GM12878 (cell line): ENCODE measurements around the gene CES3. TPM values are rescaled to one million over a fixed set of nuclear protein-coding genes. Genes with fewer than 3 reads are reported as not detected.
A peak's percentile ranks its signal among the peaks of the same experiment; 100 is the strongest.

ENCODE experiments used
- ATAC-seq: fragments of 200-7000 bp; cut with Tn5 transposase; 3 replicates; pipeline ENCODE4 v1.9.1; 2020; ENCODE audit warnings: mild to moderate bottlenecking, moderate library complexity
- BruUV-seq: library from RNA; stranded (reverse); fragments of 400-500 nt; replicated peaks from 2 replicates; lab custom pipeline; 2021; lab: Mats Ljungman, UMichigan
- CTCF ChIA-PET: fragments of 300-600 bp; sonication (Branson Sonifier 250); formaldehyde crosslinking; extraction: SDS; loops from one replicate; lab custom pipeline; 2021; ENCODE audit warnings: inconsistent platforms; lab: Yijun Ruan, JAX
- POLR2A ChIA-PET: fragments of 350-600 bp; formaldehyde crosslinking; extraction: SDS; loops from one replicate; lab custom pipeline; 2021; ENCODE audit warnings: inconsistent platforms; lab: Charles Lee
- RAD21 ChIA-PET: fragments of 300-600 bp; sonication (Branson Sonifier 250); formaldehyde crosslinking; loops from one replicate; lab custom pipeline; 2023; ENCODE audit warnings: antibody characterized with exemption; ENCODE audit not compliant: unreplicated experiment; lab: Charles Lee
- SMC1A ChIA-PET: fragments of 300-600 bp; sonication (Branson Sonifier 250); formaldehyde crosslinking; loops from one replicate; lab custom pipeline; 2023; ENCODE audit not compliant: unreplicated experiment, uncharacterized antibody; lab: Charles Lee
- DNase-seq: peaks from one replicate; pipeline ENCODE4 v3.0.0-alpha.2; 2011; ENCODE audit warnings: low read depth, low spot score
- FAIRE-seq: peaks from 3 replicates; lab custom pipeline; 2011; peaks lifted over from hg19 to GRCh38; lab: Jason Lieb, UNC
- H2AFZ ChIP-seq: 2 replicates; pipeline ENCODE4 v1.6.0; 2011; ENCODE audit warnings: low read depth, low read length, control low read depth; ENCODE audit not compliant: control insufficient read depth
- H3K27ac ChIP-seq: 2 replicates; pipeline ENCODE4 v1.5.1; 2011; ENCODE audit warnings: control low read depth; ENCODE audit not compliant: control insufficient read depth, insufficient read depth
- H3K27me3 ChIP-seq, 2 experiments: replicated peaks in 1 of 2; 2 replicates each; pipeline versions ENCODE4 v1.6.0 to v1.6.1; 2011; ENCODE audit warnings: low read length in 1 of 2; ENCODE audit not compliant: control insufficient read depth in 2 of 2, insufficient read depth in 2 of 2
- H3K36me3 ChIP-seq, 2 experiments: 2 replicates each; pipeline ENCODE4 v1.5.1; 2011; ENCODE audit warnings: low read length in 1 of 2; ENCODE audit not compliant: control insufficient read depth in 2 of 2, insufficient read depth in 2 of 2
- H3K4me1 ChIP-seq: 2 replicates; pipeline ENCODE4 v1.6.1; 2011; ENCODE audit warnings: mild to moderate bottlenecking, low read length, moderate library complexity, mixed read lengths; ENCODE audit not compliant: control insufficient read depth, insufficient read depth
- H3K4me2 ChIP-seq: 2 replicates; pipeline ENCODE4 v1.6.0; 2011; ENCODE audit warnings: control low read depth; ENCODE audit not compliant: control insufficient read depth, insufficient read depth
- H3K4me3 ChIP-seq: fragments of 200-600 bp; sonication (generic); 2 replicates; pipeline ENCODE4 v1.5.1; 2016
- H3K79me2 ChIP-seq: 2 replicates; pipeline ENCODE4 v1.6.0; 2011; ENCODE audit warnings: low read length; ENCODE audit not compliant: control insufficient read depth, insufficient read depth
- H3K9ac ChIP-seq: 2 replicates; pipeline ENCODE4 v1.8.0; 2011; ENCODE audit warnings: low read length, control low read depth, mixed read lengths; ENCODE audit not compliant: control insufficient read depth, insufficient read depth
- H3K9me3 ChIP-seq: replicated peaks from 3 replicates; pipeline ENCODE4 v1.5.1; 2011; ENCODE audit warnings: mild to moderate bottlenecking, low read length; ENCODE audit not compliant: control insufficient read depth, insufficient read depth
- H4K20me1 ChIP-seq: 2 replicates; pipeline ENCODE4 v1.6.0; 2011; ENCODE audit not compliant: control insufficient read depth, insufficient read depth
- BCL3 ChIP-seq: IDR thresholded peaks from 2 replicates; pipeline ENCODE4 v1.6.1; 2011; ENCODE audit warnings: borderline replicate concordance, low read depth, mild to moderate bottlenecking, moderate library complexity, low read length; ENCODE audit not compliant: insufficient read depth, poor library complexity, severe bottlenecking
- CTCF ChIP-seq, 3 experiments: IDR thresholded peaks in 2 of 3; conservative IDR thresholded peaks in 1 of 3; 2 replicates each; pipeline ENCODE4 v1.5.1; 2011; ENCODE audit warnings: low read depth in 3 of 3, low read length in 3 of 3, mild to moderate bottlenecking in 3 of 3, control low read depth in 2 of 3, moderate library complexity in 2 of 3, inconsistent platforms in 1 of 3, mixed read lengths in 1 of 3; ENCODE audit not compliant: control insufficient read depth in 2 of 3, insufficient read depth in 1 of 3; ENCODE audit errors: extremely low read depth in 1 of 3
- EGR1 ChIP-seq, 2 experiments: IDR thresholded peaks; 1 replicate in 1 of 2; 2 replicates in 1 of 2; pipeline ENCODE4 v1.6.1; 2011 to 2012; ENCODE audit warnings: low read depth in 2 of 2, low read length in 2 of 2, borderline replicate concordance in 1 of 2, mild to moderate bottlenecking in 1 of 2, moderate library complexity in 1 of 2
- EP300 ChIP-seq, 2 experiments: fragments of 150-350 bp in 1 of 2; IDR thresholded peaks; 2 replicates each; pipeline ENCODE4 v1.6.1; 2011 to 2012; ENCODE audit warnings: low read depth in 2 of 2, low read length in 2 of 2, borderline replicate concordance in 1 of 2, improper control_type of control experiment in 1 of 2, inconsistent platforms in 1 of 2; ENCODE audit not compliant: control insufficient read depth in 1 of 2
- IKZF1 ChIP-seq: fragments of 450-650 bp; conservative IDR thresholded peaks from 2 replicates; pipeline ENCODE4 v1.6.1; 2017; ENCODE audit warnings: antibody characterized with exemption, mild to moderate bottlenecking
- IKZF2 ChIP-seq, 2 experiments: fragments of 450-650 bp; IDR thresholded peaks; 2 replicates each; pipeline ENCODE4 v1.6.1; 2017; ENCODE audit warnings: mild to moderate bottlenecking in 2 of 2, moderate library complexity in 2 of 2
- NKRF ChIP-seq: fragments of 450-650 bp; conservative IDR thresholded peaks from 2 replicates; pipeline ENCODE4 v1.6.1; 2017; ENCODE audit warnings: mild to moderate bottlenecking, moderate library complexity
- NR2F1 ChIP-seq: fragments of 450-650 bp; conservative IDR thresholded peaks from 2 replicates; pipeline ENCODE4 v1.6.1; 2017; ENCODE audit warnings: mild to moderate bottlenecking
- PAX5 ChIP-seq: IDR thresholded peaks from 2 replicates; pipeline ENCODE4 v1.6.1; 2011; ENCODE audit warnings: low read depth, low read length, borderline replicate concordance
- POU2F2 ChIP-seq: IDR thresholded peaks from 3 replicates; pipeline ENCODE4 v1.6.1; 2011; ENCODE audit warnings: low read depth, mild to moderate bottlenecking, low read length, borderline replicate concordance
- RUNX3 ChIP-seq: IDR thresholded peaks from 2 replicates; pipeline ENCODE4 v1.6.1; 2012; ENCODE audit warnings: low read length, inconsistent platforms
- TARDBP ChIP-seq: IDR thresholded peaks from 2 replicates; pipeline ENCODE4 v1.6.1; 2016; ENCODE audit warnings: borderline replicate concordance
- TBL1XR1 ChIP-seq: IDR thresholded peaks from 2 replicates; pipeline ENCODE4 v1.6.1; 2012; ENCODE audit warnings: low read depth, low read length, improper control_type of control experiment
- ZNF622 ChIP-seq: fragments of 450-650 bp; IDR thresholded peaks from 2 replicates; pipeline ENCODE4 v1.6.1; 2017; ENCODE audit warnings: mild to moderate bottlenecking, inconsistent platforms
- WGBS: methylation state at CpG from one replicate; pipeline ENCODE4 v1.1.6; 2016; ENCODE audit warnings: low lambda C conversion rate; ENCODE audit not compliant: insufficient replicate concordance, insufficient coverage; ENCODE audit errors: missing lambda C conversion rate; 5-methylcytosine and 5-hydroxymethylcytosine counted together
- in situ Hi-C: fragments of 300-500 bp; cut with MboI; formaldehyde crosslinking; loops from 9 replicates; pipeline ENCODE4 v1.14.3; 2018; ENCODE audit warnings: mixed read lengths
- intact Hi-C: fragments of 100-400 bp; cut with micrococcal nuclease; formaldehyde crosslinking; loops from one replicate; pipeline ENCODE4 v1.14.2; 2022; ENCODE audit not compliant: unreplicated experiment
- polyA plus RNA-seq, 11 experiments: library from polyadenylated mRNA; depleted of rRNA in 4 of 11; unstranded in 6 of 11; stranded (reverse) in 5 of 11; fragments of >200 nt; fragmentation: Nextera tagmentation in 4 of 11; fragmentation: Illumina TruSeq in 1 of 11; extraction: Ambion mirVana in 4 of 11; extraction: Trizol in 1 of 11; gene quantifications; 1 replicate in 1 of 11; 2 replicates in 10 of 11; pipeline versions ENCODE4 v1.2.1 to v1.2.3, GENCODE V29; 2011 to 2016; ENCODE audit warnings: inconsistent platforms in 2 of 11, missing spikeins in 2 of 11, low read depth in 1 of 11
- total RNA-seq, 4 experiments: library from RNA; depleted of rRNA in 3 of 4; stranded (reverse); fragments of >200 nt in 3 of 4; fragmentation: Illumina TruSeq in 1 of 4; extraction: Trizol in 1 of 4; gene quantifications; 2 replicates each; pipeline versions ENCODE4 v1.2.1 to v1.2.3, GENCODE V29; 2013 to 2021

The CES3 gene
- total and polyA plus RNA-seq, 10 of the 15 experiments (the other 5 are each of a cell fraction or from before 2014, with no cell fraction given) = 0.09 to 3.1 (median 0.76) TPM

- TF ChIP-seq BCL3 = no peak
- TF ChIP-seq TARDBP = no peak
- TF ChIP-seq TBL1XR1 = no peak
- TF ChIP-seq EGR1 (IDR thresholded peaks at IDR 0.05; ENCODE audit: borderline replicate concordance in 1 of 2, low read depth in 2 of 2, low read length in 2 of 2) = no peak
- TF ChIP-seq, all 136 proteins: peak for 0
Measured at GRCh38 chr16:66926171-66926947, 34.7 kb upstream of the CES3 start (continued).

GRCh38 chr16:66926961-66927436 is 34.1 kb upstream of the CES3 start:
- SMC1A ChIA-PET = interaction anchor here (1.1 kb wide), 1 partner anchor 32 kb away, joined by 3 read pairs; no protein-coding TSS in a partner anchor
- ATAC-seq = peak; percentile 54
- Histone ChIP-seq H4K20me1 (no peaks in the 10 kb centered on the region), H3K79me2 (no peaks in the 10 kb centered on the region), H2AFZ (no peak overlapping the region), H3K4me3 (no peak overlapping the region), H3K4me2 (0 out of 2 replicates have a peak overlapping the region, but pooled peaks have one; percentile 9), H3K4me1 (peaks cover 29% of the 10 kb centered on the region), H3K27ac (peak overlapping the region; percentile 24; the same call in 1 of the 2 replicates), H3K9me3 (no peaks in the 10 kb centered on the region), H3K27me3 (no peaks in the 10 kb centered on the region; a peak in 2 of 4 replicates), H3K9ac (no peak overlapping the region), H3K36me3 (no peaks in the 10 kb centered on the region)
- BruUV-seq = no TSS peak
- POLR2A ChIA-PET = interaction anchor here (1.1 kb wide), 1 partner anchor 9 kb away, joined by 3 read pairs; no protein-coding TSS in a partner anchor
- CTCF ChIA-PET = interaction anchor here (1.0 to 6.7 kb wide), 8 partner anchors 10 to 318 kb away, joined by 3 to 77 read pairs (median 5); partner anchors contain the start of gene NAE1
- RAD21 ChIA-PET = interaction anchor here (0.5 to 1.6 kb wide), 3 partner anchors 32 to 319 kb away, joined by 3 to 4 read pairs (median 3); partner anchors contain the start of gene PDP2
- in situ Hi-C loops (no loop called here), intact Hi-C loops (loop anchor here (5.0 kb wide), 1 partner anchor 175 kb away; the partner anchor contains the start of gene DYNC1LI2)
- WGBS = 26% methylated on average over 3 of the region's 3 CpGs
- FAIRE-seq = no peak
- no peak for DNase-seq
- 0 out of 6 replicates have a peak, but pooled peaks of 1 of the 3 experiments have one; percentile 1 for TF ChIP-seq CTCF (IDR thresholded peaks at IDR 0.05 in 2 of 3, conservative IDR thresholded peaks at IDR 0.05 in 1 of 3; ENCODE audit: control insufficient read depth in 2 of 3, extremely low read depth in 1 of 3, insufficient read depth in 1 of 3, low read depth in 3 of 3, low read length in 3 of 3)
- peak; percentile 73 for TF ChIP-seq RUNX3
- peak; percentile 45 to 53; a peak in 3 of 4 replicates for TF ChIP-seq IKZF2 (IDR thresholded peaks at IDR 0.05)
- TF ChIP-seq ZNF622 = no peak
- peak; percentile 63 for TF ChIP-seq IKZF1
- peak; percentile 55; the same call in 1 of the 3 replicates for TF ChIP-seq POU2F2
- TF ChIP-seq EP300 (IDR thresholded peaks at IDR 0.05; ENCODE audit: borderline replicate concordance in 1 of 2, control insufficient read depth in 1 of 2, low read depth in 2 of 2, low read length in 2 of 2) = 0 out of 4 replicates have a peak, but pooled peaks of 1 of the 2 experiments have one; percentile 13
- peak; percentile 42; the same call in 1 of the 2 replicates for TF ChIP-seq NR2F1
- TF ChIP-seq PAX5 = peak; percentile 19; the same call in 1 of the 2 replicates
- TF ChIP-seq NKRF = no peak
